Right lobe of liver (tissue), 4 donors: ENCODE data around the gene RBM14.

Source experiments
- POLR2A ChIP-seq: fragments of 450-650 bp; IDR thresholded peaks from one replicate; pipeline ENCODE4 v1.6.1; 2017; ENCODE audit warnings: antibody characterized with exemption, mild to moderate bottlenecking
- TF ChIP-seq, protein P1 (sequence below), 4 donors: fragments of 200-600 bp in 3 of 4; fragments of 450-650 bp in 1 of 4; IDR thresholded peaks; one replicate each; pipeline versions ENCODE4 v1.5.1 to v1.8.0; 2016 to 2022; ENCODE audit warnings: antibody characterized with exemption in 4 of 4, mild to moderate bottlenecking in 2 of 4
- donor health status: DM: no; HTN: no; CAD: no.
- donor health status: DM: no; HTN: no; CAD: no.
- donor health status: DM: no; HTN: yes; CAD: no.

DNA sequence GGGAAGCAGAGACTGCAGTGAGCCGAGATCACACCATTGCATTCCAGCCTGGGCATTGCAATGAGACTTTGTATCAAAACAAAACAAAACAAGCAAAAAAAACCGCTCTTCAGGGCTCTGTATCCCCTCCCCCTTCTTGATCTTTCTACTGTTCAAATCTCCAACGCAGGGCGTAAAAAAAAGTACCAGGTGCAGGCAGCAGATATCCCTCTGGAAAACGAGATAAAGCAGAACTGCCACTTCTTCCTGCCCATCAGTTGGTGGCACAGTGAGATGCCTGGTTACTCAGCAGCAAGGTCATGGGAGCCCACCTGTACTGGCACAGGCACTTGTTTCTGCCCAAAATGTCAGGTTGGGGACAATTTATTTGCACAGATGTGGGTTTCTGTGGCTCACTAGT is 12.3 kb upstream of the RBM14 start:
- TF ChIP-seq, protein P1, sequence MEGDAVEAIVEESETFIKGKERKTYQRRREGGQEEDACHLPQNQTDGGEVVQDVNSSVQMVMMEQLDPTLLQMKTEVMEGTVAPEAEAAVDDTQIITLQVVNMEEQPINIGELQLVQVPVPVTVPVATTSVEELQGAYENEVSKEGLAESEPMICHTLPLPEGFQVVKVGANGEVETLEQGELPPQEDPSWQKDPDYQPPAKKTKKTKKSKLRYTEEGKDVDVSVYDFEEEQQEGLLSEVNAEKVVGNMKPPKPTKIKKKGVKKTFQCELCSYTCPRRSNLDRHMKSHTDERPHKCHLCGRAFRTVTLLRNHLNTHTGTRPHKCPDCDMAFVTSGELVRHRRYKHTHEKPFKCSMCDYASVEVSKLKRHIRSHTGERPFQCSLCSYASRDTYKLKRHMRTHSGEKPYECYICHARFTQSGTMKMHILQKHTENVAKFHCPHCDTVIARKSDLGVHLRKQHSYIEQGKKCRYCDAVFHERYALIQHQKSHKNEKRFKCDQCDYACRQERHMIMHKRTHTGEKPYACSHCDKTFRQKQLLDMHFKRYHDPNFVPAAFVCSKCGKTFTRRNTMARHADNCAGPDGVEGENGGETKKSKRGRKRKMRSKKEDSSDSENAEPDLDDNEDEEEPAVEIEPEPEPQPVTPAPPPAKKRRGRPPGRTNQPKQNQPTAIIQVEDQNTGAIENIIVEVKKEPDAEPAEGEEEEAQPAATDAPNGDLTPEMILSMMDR (IDR thresholded peaks at IDR 0.05) = no peak
- TF ChIP-seq POLR2A = no peak
